ENCODE measurements around the gene BICC1. TPM values are rescaled to one million over a fixed set of nuclear protein-coding genes. Genes with fewer than 3 reads are reported as not detected.

BICC1 gene
- total RNA-seq, 2 donors from 2014 or later: 0.27 to 0.40 TPM

DNA sequence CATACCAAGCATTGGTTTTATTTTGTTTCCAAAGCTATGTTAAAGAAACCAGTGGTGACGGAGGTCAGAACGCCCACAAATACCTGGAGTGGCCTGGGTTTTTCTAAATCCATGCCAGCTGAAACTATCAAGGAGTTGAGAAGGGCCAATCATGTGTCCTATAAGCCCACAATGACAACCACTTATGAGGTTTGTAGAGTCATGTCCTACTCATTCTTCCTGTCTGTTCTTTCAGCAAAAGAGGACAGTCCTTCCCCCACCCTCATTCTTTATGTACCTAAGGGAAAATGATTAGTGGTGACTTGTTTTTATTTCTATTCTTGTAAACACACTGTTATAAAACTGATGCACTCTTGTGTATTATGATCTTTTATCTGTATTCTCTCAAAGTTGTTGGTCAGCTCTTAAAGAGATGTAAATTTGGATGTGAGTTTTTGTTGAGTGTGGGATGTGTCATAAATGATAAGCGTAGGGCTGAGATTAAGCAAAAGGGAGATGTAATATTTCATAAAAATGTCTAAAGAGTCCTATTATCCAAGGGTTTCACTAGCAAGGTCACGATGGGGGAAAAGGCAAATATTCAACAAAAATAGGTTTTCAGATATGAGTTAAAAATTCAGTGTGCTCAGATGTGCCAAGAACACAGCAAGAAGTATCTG, 294.4 kb downstream of the BICC1 start:
- H3K27me3 Mint-ChIP-seq (ENCODE audit: insufficient read depth): no peaks in the 10 kb centered on the region
- Histone ChIP-seq H3K27ac (ENCODE audit: low read depth, low read length) (no peak overlapping the region), H3K27me3 (ENCODE audit: control insufficient read depth, insufficient read depth, low read length, poor library complexity, severe bottlenecking) (no peaks in the 10 kb centered on the region), H3K36me3 (ENCODE audit: control insufficient read depth, insufficient read depth, low read length) (no peaks in the 10 kb centered on the region), H3K9me3 (ENCODE audit: control insufficient read depth, low read length) (no peaks in the 10 kb centered on the region), H3K9ac (ENCODE audit: extremely low read depth, low read length, poor library complexity, severe bottlenecking) (no peak overlapping the region), H3K4me3 (ENCODE audit: low read length) (no peak overlapping the region), H3K4me1 (ENCODE audit: control insufficient read depth, insufficient read depth, low read length) (no peaks in the 10 kb centered on the region)
- DNase-seq: no peak
- no peak overlapping the region for H3K4me3 Mint-ChIP-seq
- H3K4me1 Mint-ChIP-seq: no peaks in the 10 kb centered on the region
- no peaks in the 10 kb centered on the region for H3K9me3 Mint-ChIP-seq
- TF ChIP-seq, protein P1, sequence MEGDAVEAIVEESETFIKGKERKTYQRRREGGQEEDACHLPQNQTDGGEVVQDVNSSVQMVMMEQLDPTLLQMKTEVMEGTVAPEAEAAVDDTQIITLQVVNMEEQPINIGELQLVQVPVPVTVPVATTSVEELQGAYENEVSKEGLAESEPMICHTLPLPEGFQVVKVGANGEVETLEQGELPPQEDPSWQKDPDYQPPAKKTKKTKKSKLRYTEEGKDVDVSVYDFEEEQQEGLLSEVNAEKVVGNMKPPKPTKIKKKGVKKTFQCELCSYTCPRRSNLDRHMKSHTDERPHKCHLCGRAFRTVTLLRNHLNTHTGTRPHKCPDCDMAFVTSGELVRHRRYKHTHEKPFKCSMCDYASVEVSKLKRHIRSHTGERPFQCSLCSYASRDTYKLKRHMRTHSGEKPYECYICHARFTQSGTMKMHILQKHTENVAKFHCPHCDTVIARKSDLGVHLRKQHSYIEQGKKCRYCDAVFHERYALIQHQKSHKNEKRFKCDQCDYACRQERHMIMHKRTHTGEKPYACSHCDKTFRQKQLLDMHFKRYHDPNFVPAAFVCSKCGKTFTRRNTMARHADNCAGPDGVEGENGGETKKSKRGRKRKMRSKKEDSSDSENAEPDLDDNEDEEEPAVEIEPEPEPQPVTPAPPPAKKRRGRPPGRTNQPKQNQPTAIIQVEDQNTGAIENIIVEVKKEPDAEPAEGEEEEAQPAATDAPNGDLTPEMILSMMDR (conservative IDR thresholded peaks at IDR 0.05): no peak
- H3K36me3 Mint-ChIP-seq (ENCODE audit: low read depth): no peaks in the 10 kb centered on the region
- H3K27ac Mint-ChIP-seq: no peak overlapping the region
- WGBS, 2 experiments (ENCODE audit: insufficient coverage in 1 of 2, insufficient read length in 1 of 2): 92 to 100% methylated on average over 2 to 4 of the region's 4 CpGs

DNA sequence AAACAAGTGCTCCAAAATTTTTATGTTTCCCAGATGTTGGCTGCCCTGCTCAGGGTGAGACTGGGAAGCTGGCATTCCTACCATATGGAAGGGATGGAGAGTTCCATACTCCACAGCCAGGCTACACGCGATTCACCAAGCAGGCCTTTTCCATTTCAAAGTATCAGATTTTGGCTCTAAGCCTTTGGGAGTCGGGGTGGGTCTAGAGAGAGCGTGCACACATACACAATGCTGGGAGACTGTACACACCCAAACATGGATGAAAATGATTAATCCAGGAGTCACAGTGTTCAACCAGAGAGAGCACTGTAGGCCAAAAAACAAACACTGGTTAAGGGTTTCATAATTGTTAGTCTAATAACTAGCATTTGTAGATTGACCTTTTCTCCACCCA, 295.0 kb downstream of the BICC1 start:
- Mint-ChIP-seq H3K27me3 (ENCODE audit: insufficient read depth) (no peaks in the 10 kb centered on the region), H3K4me3 (no peak overlapping the region), H3K4me1 (no peaks in the 10 kb centered on the region), H3K27ac (no peak overlapping the region), H3K9me3 (no peaks in the 10 kb centered on the region), H3K36me3 (ENCODE audit: low read depth) (no peaks in the 10 kb centered on the region)
- no peaks in the 10 kb centered on the region for H3K36me3 ChIP-seq (ENCODE audit: control insufficient read depth, insufficient read depth, low read length)
- H3K9me3 ChIP-seq (ENCODE audit: control insufficient read depth, low read length): no peaks in the 10 kb centered on the region
- WGBS, 2 experiments (ENCODE audit: insufficient coverage in 1 of 2, insufficient read length in 1 of 2): 0 to 60% methylated on average over 1 to 3 of the region's 4 CpGs
- no peaks in the 10 kb centered on the region for H3K27me3 ChIP-seq (ENCODE audit: control insufficient read depth, insufficient read depth, low read length, poor library complexity, severe bottlenecking)
- H3K4me1 ChIP-seq (ENCODE audit: control insufficient read depth, insufficient read depth, low read length): no peaks in the 10 kb centered on the region
- H3K27ac ChIP-seq (ENCODE audit: low read depth, low read length): no peak overlapping the region
- H3K4me3 ChIP-seq (ENCODE audit: low read length): no peak overlapping the region
- TF ChIP-seq, protein P1 (conservative IDR thresholded peaks at IDR 0.05): no peak
- no peak overlapping the region for H3K9ac ChIP-seq (ENCODE audit: extremely low read depth, low read length, poor library complexity, severe bottlenecking)
- no peak for DNase-seq

DNA sequence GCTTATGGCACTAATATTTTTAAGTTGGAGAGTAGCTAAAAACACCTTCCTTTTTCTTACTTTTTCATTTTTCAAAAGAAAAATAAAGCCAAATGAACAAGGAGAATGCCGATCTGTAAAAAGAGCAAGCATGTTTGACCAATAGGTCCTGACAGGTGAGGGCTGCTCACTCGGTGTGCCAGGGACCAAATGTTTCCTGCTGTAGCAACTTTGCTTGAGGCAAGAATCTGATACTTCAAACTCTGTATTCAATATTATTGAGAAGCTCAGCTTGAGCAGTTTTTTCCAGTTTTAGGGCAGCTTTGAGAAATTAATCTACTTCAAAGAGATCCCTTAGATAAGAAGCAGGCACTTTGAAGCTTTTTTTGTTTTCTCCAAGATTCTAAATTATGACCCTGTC, 298.1 kb downstream of the BICC1 start:
- Histone ChIP-seq H3K9ac (ENCODE audit: extremely low read depth, low read length, poor library complexity, severe bottlenecking) (no peak overlapping the region), H3K4me3 (ENCODE audit: low read length) (no peak overlapping the region), H3K27ac (ENCODE audit: low read depth, low read length) (no peak overlapping the region), H3K27me3 (ENCODE audit: control insufficient read depth, insufficient read depth, low read length, poor library complexity, severe bottlenecking) (no peaks in the 10 kb centered on the region), H3K36me3 (ENCODE audit: control insufficient read depth, insufficient read depth, low read length) (no peaks in the 10 kb centered on the region), H3K4me1 (ENCODE audit: control insufficient read depth, insufficient read depth, low read length) (peaks cover 8% of the 10 kb centered on the region), H3K9me3 (ENCODE audit: control insufficient read depth, low read length) (no peaks in the 10 kb centered on the region)
- TF ChIP-seq, protein P1 (conservative IDR thresholded peaks at IDR 0.05): no peak
- DNase-seq: no peak
- no peak overlapping the region for H3K4me3 Mint-ChIP-seq
- no peaks in the 10 kb centered on the region for H3K27me3 Mint-ChIP-seq (ENCODE audit: insufficient read depth)
- no peak overlapping the region for H3K27ac Mint-ChIP-seq
- H3K4me1 Mint-ChIP-seq: peaks cover 6% of the 10 kb centered on the region
- 95 to 100% methylated on average over 2 of the region's 2 CpGs for whole genome bisulfite sequencing, 2 experiments (ENCODE audit: insufficient coverage in 1 of 2, insufficient read length in 1 of 2)
- H3K9me3 Mint-ChIP-seq: no peaks in the 10 kb centered on the region
- H3K36me3 Mint-ChIP-seq (ENCODE audit: low read depth): no peaks in the 10 kb centered on the region

All from endodermal cell (in vitro differentiated cells).